WTC11 (cell line): ENCODE results near the gene BBOF1. TPM values are rescaled to one million over a fixed set of nuclear protein-coding genes. Genes with fewer than 3 reads are reported as not detected.

Experiments used
- ATAC-seq: fragments of 200-7000 bp; cut with Tn5 transposase; 2 replicates; pipeline ENCODE4 v1.10.0; 2021; ENCODE audit warnings: mild to moderate bottlenecking, moderate library complexity
- CTCF ChIA-PET: fragments of 300-600 bp; sonication (Branson Sonifier 250); formaldehyde crosslinking; loops from one replicate; lab custom pipeline; 2021; ENCODE audit warnings: antibody characterized with exemption; lab: Charles Lee
- POLR2A ChIA-PET: fragments of 350-600 bp; sonication (Branson Sonifier 250); formaldehyde crosslinking; loops from one replicate; lab custom pipeline; 2021; ENCODE audit warnings: antibody characterized with exemption; lab: Charles Lee
- DNase-seq: peaks from one replicate; pipeline ENCODE4 v3.0.0; 2021; ENCODE audit warnings: low spot score
- H3K27ac Mint-ChIP-seq: 2 replicates; pipeline ENCODE4 v1.8.0; 2021; ENCODE audit warnings: mixed read lengths
- H3K27me3 Mint-ChIP-seq: 2 replicates; pipeline ENCODE4 v1.8.0; 2021; ENCODE audit warnings: low read depth, mild to moderate bottlenecking, moderate library complexity, mixed read lengths
- H3K36me3 Mint-ChIP-seq: 2 replicates; pipeline ENCODE4 v1.8.0; 2021; ENCODE audit warnings: mixed read lengths
- H3K4me1 Mint-ChIP-seq: 2 replicates; pipeline ENCODE4 v1.8.0; 2022; ENCODE audit warnings: mixed read lengths
- H3K4me3 Mint-ChIP-seq: 2 replicates; pipeline ENCODE4 v1.8.0; 2021; ENCODE audit warnings: mild to moderate bottlenecking, moderate library complexity, mixed read lengths
- H3K9me3 Mint-ChIP-seq: 2 replicates; pipeline ENCODE4 v1.8.0; 2021; ENCODE audit warnings: mixed read lengths
- ATF1 ChIP-seq: sonication (generic); formaldehyde crosslinking; IDR thresholded peaks from 2 replicates; pipeline ENCODE4 v1.8.1; 2023; ENCODE audit warnings: mild to moderate bottlenecking, moderate library complexity, missing genetic modification reagents
- CBFB ChIP-seq: sonication (generic); formaldehyde crosslinking; IDR thresholded peaks from 2 replicates; pipeline ENCODE4 v1.8.1; 2022; ENCODE audit warnings: mild to moderate bottlenecking, low read depth, missing genetic modification reagents
- CREM ChIP-seq: sonication (generic); formaldehyde crosslinking; IDR thresholded peaks from 2 replicates; pipeline ENCODE4 v1.8.1; 2022; ENCODE audit warnings: mild to moderate bottlenecking, missing genetic modification reagents, moderate library complexity
- EMX1 ChIP-seq: fragments of 250-450 bp; sonication (Bioruptor Pico); IDR thresholded peaks from 2 replicates; pipeline ENCODE4 v1.8.0; 2021; ENCODE audit warnings: mild to moderate bottlenecking
- ESRRA ChIP-seq: sonication (generic); formaldehyde crosslinking; IDR thresholded peaks from 2 replicates; pipeline ENCODE4 v1.8.1; 2022; ENCODE audit warnings: mild to moderate bottlenecking, missing genetic modification reagents, borderline replicate concordance
- HMGA2 ChIP-seq: fragments of 250-450 bp; sonication (Bioruptor Pico); IDR thresholded peaks from 2 replicates; pipeline ENCODE4 v1.4.0; 2021; ENCODE audit warnings: mild to moderate bottlenecking, moderate library complexity
- PRRX2 ChIP-seq: fragments of 250-450 bp; sonication (Bioruptor Pico); IDR thresholded peaks from 2 replicates; pipeline ENCODE4 v1.8.0; 2021; ENCODE audit warnings: mild to moderate bottlenecking
- TP53 ChIP-seq: sonication (generic); formaldehyde crosslinking; IDR thresholded peaks from 2 replicates; pipeline ENCODE4 v1.8.1; 2023; ENCODE audit warnings: mild to moderate bottlenecking, missing genetic modification reagents
- ZNF138 ChIP-seq: sonication (generic); formaldehyde crosslinking; conservative IDR thresholded peaks from 2 replicates; pipeline ENCODE4 v1.8.1; 2022; ENCODE audit warnings: mild to moderate bottlenecking, moderate library complexity, missing genetic modification reagents
- ZNF416 ChIP-seq: fragments of 250-450 bp; sonication (Bioruptor Pico); IDR thresholded peaks from 2 replicates; pipeline ENCODE4 v1.9.0; 2021; ENCODE audit warnings: mild to moderate bottlenecking, inconsistent platforms
- total RNA-seq: library from RNA; stranded (reverse); gene quantifications from 3 replicates; pipeline ENCODE4 v1.2.3, GENCODE V29; 2021
- TF ChIP-seq, protein P1 (sequence below): fragments of 200-600 bp; IDR thresholded peaks from 2 replicates; pipeline ENCODE4 v1.8.0; 2022; ENCODE audit warnings: antibody characterized with exemption
- TF ChIP-seq, protein P2 (sequence below): sonication (generic); formaldehyde crosslinking; IDR thresholded peaks from 2 replicates; pipeline ENCODE4 v1.8.1; 2022; ENCODE audit warnings: mild to moderate bottlenecking, missing genetic modification reagents, moderate library complexity, borderline replicate concordance
- TF ChIP-seq, protein P3 (sequence below): fragments of 250-450 bp; sonication (Bioruptor Pico); IDR thresholded peaks from 2 replicates; pipeline ENCODE4 v1.9.0; 2021; ENCODE audit warnings: mild to moderate bottlenecking
- TF ChIP-seq, protein P4 (sequence below): sonication (generic); formaldehyde crosslinking; conservative IDR thresholded peaks from 2 replicates; pipeline ENCODE4 v1.8.1; 2023; ENCODE audit warnings: mild to moderate bottlenecking, low read depth, missing genetic modification reagents, moderate library complexity
- TF ChIP-seq, protein P5 (sequence below): sonication (generic); formaldehyde crosslinking; IDR thresholded peaks from 2 replicates; pipeline ENCODE4 v1.8.1; 2022; ENCODE audit warnings: mild to moderate bottlenecking, moderate library complexity, missing genetic modification reagents
- TF ChIP-seq, protein P6 (sequence below): sonication (generic); formaldehyde crosslinking; IDR thresholded peaks from 2 replicates; pipeline ENCODE4 v1.8.0; 2023; ENCODE audit warnings: missing genetic modification reagents
- TF ChIP-seq, protein P7 (sequence below): sonication (generic); formaldehyde crosslinking; IDR thresholded peaks from 2 replicates; pipeline ENCODE4 v1.8.0; 2022; ENCODE audit warnings: mild to moderate bottlenecking, missing genetic modification reagents
- TF ChIP-seq, protein P8 (sequence below): fragments of 250-450 bp; sonication (Bioruptor Pico); IDR thresholded peaks from 2 replicates; pipeline ENCODE4 v1.9.0; 2021; ENCODE audit warnings: mild to moderate bottlenecking

Gene BBOF1
- total RNA-seq, 1 experiment from 2014 or later, result 0.98 TPM

DNA sequence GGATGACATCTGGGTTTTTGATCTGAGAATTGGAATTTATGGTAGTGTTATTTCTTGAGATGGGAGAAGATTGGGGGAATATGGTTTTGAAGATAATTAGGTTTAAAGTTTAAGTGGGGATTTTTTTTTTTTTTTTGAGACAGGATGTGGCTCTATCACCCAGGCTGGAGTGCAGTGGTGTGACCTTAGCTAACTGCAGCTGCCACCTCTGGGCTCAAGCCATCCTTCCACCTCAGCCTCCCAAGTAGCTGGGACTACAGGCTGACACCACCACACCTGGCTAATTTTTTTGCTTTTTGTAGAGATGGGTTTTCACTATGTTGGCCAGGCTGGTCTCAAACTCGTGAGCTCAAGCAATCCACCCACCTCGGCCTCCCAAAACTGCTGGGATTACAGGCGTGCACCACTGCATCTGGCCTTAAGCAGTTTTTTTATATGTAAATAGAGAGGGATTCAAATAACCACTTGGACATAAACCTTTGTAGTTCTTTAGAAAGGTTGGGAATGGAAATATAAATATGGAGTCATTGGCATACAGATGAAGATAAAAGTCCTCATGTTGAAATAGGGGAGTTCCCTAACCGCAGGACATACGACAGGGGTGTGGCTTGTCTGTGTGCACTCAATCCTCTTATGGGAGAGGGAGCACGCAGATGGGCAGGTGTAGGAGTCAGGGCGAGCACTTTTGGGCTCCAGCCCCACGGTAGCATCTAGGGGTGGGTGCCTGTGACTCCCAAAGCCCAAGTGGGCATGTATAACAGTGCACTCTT, 70.3 kb downstream of the BBOF1 start:
- Mint-ChIP-seq H3K27me3 (no peaks in the 10 kb centered on the region), H3K27ac (peak overlapping the region; percentile 7; the same call in 1 of the 2 replicates), H3K36me3 (peaks cover 7% of the 10 kb centered on the region), H3K4me3 (no peak overlapping the region), H3K9me3 (no peaks in the 10 kb centered on the region), H3K4me1 (peaks cover 6% of the 10 kb centered on the region)
- POLR2A ChIA-PET, result no interaction called here
- CTCF ChIA-PET, result no interaction called here
- no peak for TF ChIP-seq EMX1
- TF ChIP-seq TP53 (CRISPR knock-in tag), result no peak
- no peak for TF ChIP-seq PRRX2 (CRISPR knock-in tag)
- TF ChIP-seq ESRRA (CRISPR knock-in tag), result no peak
- no peak for TF ChIP-seq ZNF138 (CRISPR knock-in tag)
- TF ChIP-seq, protein P1, sequence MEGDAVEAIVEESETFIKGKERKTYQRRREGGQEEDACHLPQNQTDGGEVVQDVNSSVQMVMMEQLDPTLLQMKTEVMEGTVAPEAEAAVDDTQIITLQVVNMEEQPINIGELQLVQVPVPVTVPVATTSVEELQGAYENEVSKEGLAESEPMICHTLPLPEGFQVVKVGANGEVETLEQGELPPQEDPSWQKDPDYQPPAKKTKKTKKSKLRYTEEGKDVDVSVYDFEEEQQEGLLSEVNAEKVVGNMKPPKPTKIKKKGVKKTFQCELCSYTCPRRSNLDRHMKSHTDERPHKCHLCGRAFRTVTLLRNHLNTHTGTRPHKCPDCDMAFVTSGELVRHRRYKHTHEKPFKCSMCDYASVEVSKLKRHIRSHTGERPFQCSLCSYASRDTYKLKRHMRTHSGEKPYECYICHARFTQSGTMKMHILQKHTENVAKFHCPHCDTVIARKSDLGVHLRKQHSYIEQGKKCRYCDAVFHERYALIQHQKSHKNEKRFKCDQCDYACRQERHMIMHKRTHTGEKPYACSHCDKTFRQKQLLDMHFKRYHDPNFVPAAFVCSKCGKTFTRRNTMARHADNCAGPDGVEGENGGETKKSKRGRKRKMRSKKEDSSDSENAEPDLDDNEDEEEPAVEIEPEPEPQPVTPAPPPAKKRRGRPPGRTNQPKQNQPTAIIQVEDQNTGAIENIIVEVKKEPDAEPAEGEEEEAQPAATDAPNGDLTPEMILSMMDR, result no peak
- TF ChIP-seq, protein P2, sequence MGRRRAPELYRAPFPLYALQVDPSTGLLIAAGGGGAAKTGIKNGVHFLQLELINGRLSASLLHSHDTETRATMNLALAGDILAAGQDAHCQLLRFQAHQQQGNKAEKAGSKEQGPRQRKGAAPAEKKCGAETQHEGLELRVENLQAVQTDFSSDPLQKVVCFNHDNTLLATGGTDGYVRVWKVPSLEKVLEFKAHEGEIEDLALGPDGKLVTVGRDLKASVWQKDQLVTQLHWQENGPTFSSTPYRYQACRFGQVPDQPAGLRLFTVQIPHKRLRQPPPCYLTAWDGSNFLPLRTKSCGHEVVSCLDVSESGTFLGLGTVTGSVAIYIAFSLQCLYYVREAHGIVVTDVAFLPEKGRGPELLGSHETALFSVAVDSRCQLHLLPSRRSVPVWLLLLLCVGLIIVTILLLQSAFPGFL (CRISPR knock-in tag), result no peak
- no peak for DNase-seq
- no peak for ATAC-seq

DNA sequence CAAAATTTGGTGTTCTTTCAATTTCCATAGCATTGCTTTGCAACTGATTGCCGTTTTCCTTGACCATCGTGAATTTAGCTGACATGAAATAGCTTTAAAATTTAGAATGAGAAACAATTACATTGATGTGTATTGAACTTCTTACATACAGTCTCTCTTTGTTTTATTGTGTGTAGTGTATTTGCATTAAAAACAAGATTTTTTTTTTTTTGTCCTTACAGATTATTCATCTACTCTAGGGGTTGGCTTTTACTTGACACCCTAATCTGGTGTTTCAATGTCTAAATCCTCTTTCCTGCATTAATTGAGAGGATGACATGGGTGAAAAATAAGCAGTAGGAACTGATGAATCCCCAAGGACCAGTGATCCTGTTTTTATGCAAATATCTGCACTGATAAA, 86.2 kb downstream of the BBOF1 start:
- Mint-ChIP-seq H3K9me3 (no peaks in the 10 kb centered on the region), H3K27ac (no peak overlapping the region), H3K4me3 (no peak overlapping the region), H3K27me3 (no peaks in the 10 kb centered on the region), H3K36me3 (peaks cover 26% of the 10 kb centered on the region), H3K4me1 (0 out of 2 replicates have a peak, but pooled peaks cover 3% of the 10 kb centered on the region)
- TF ChIP-seq ATF1 (CRISPR knock-in tag), result no peak
- TF ChIP-seq HMGA2 (CRISPR knock-in tag), result no peak
- TF ChIP-seq, protein P3, sequence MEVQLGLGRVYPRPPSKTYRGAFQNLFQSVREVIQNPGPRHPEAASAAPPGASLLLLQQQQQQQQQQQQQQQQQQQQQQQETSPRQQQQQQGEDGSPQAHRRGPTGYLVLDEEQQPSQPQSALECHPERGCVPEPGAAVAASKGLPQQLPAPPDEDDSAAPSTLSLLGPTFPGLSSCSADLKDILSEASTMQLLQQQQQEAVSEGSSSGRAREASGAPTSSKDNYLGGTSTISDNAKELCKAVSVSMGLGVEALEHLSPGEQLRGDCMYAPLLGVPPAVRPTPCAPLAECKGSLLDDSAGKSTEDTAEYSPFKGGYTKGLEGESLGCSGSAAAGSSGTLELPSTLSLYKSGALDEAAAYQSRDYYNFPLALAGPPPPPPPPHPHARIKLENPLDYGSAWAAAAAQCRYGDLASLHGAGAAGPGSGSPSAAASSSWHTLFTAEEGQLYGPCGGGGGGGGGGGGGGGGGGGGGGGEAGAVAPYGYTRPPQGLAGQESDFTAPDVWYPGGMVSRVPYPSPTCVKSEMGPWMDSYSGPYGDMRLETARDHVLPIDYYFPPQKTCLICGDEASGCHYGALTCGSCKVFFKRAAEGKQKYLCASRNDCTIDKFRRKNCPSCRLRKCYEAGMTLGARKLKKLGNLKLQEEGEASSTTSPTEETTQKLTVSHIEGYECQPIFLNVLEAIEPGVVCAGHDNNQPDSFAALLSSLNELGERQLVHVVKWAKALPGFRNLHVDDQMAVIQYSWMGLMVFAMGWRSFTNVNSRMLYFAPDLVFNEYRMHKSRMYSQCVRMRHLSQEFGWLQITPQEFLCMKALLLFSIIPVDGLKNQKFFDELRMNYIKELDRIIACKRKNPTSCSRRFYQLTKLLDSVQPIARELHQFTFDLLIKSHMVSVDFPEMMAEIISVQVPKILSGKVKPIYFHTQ, result no peak
- ATAC-seq, result no peak
- ChIA-PET CTCF (no interaction called here), POLR2A (no interaction called here)
- no peak for DNase-seq

DNA sequence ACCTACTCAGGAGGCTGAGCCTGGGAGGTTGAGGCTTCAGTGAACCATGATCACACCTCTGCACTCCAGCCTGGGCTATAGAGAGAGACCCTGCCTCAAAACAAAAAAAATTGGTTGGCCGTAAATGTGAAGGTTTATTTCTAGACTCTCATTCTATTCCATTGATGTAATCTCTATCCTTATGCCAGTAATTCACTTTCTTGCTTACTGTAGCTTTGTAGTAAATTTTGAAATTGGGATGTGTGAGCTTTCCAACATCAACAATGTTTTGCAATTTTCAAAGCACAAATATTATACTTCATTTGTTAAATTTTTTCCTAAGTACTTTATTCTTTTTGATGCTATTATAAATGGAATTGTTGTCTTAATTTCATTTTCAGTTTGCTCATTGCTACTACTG, 90.2 kb downstream of the BBOF1 start:
- Mint-ChIP-seq H3K4me1 (0 out of 2 replicates have a peak, but pooled peaks cover 3% of the 10 kb centered on the region), H3K4me3 (no peak overlapping the region), H3K27me3 (no peaks in the 10 kb centered on the region), H3K27ac (no peak overlapping the region), H3K36me3 (peaks cover 10% of the 10 kb centered on the region), H3K9me3 (no peaks in the 10 kb centered on the region)
- POLR2A ChIA-PET, result no interaction called here
- CTCF ChIA-PET, result no interaction called here
- ATAC-seq (no peak), DNase-seq (no peak)
- TF ChIP-seq, protein P4, sequence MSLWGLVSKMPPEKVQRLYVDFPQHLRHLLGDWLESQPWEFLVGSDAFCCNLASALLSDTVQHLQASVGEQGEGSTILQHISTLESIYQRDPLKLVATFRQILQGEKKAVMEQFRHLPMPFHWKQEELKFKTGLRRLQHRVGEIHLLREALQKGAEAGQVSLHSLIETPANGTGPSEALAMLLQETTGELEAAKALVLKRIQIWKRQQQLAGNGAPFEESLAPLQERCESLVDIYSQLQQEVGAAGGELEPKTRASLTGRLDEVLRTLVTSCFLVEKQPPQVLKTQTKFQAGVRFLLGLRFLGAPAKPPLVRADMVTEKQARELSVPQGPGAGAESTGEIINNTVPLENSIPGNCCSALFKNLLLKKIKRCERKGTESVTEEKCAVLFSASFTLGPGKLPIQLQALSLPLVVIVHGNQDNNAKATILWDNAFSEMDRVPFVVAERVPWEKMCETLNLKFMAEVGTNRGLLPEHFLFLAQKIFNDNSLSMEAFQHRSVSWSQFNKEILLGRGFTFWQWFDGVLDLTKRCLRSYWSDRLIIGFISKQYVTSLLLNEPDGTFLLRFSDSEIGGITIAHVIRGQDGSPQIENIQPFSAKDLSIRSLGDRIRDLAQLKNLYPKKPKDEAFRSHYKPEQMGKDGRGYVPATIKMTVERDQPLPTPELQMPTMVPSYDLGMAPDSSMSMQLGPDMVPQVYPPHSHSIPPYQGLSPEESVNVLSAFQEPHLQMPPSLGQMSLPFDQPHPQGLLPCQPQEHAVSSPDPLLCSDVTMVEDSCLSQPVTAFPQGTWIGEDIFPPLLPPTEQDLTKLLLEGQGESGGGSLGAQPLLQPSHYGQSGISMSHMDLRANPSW (CRISPR knock-in tag), result no peak
- TF ChIP-seq, protein P5, sequence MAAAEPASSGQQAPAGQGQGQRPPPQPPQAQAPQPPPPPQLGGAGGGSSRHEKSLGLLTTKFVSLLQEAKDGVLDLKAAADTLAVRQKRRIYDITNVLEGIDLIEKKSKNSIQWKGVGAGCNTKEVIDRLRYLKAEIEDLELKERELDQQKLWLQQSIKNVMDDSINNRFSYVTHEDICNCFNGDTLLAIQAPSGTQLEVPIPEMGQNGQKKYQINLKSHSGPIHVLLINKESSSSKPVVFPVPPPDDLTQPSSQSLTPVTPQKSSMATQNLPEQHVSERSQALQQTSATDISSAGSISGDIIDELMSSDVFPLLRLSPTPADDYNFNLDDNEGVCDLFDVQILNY (CRISPR knock-in tag), result no peak
- TF ChIP-seq ZNF416 (CRISPR knock-in tag) (no peak), ESRRA (CRISPR knock-in tag) (no peak), CREM (CRISPR knock-in tag) (no peak), CBFB (no peak)
- TF ChIP-seq, protein P6, sequence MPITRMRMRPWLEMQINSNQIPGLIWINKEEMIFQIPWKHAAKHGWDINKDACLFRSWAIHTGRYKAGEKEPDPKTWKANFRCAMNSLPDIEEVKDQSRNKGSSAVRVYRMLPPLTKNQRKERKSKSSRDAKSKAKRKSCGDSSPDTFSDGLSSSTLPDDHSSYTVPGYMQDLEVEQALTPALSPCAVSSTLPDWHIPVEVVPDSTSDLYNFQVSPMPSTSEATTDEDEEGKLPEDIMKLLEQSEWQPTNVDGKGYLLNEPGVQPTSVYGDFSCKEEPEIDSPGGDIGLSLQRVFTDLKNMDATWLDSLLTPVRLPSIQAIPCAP (CRISPR knock-in tag), result no peak
- TF ChIP-seq, protein P7, sequence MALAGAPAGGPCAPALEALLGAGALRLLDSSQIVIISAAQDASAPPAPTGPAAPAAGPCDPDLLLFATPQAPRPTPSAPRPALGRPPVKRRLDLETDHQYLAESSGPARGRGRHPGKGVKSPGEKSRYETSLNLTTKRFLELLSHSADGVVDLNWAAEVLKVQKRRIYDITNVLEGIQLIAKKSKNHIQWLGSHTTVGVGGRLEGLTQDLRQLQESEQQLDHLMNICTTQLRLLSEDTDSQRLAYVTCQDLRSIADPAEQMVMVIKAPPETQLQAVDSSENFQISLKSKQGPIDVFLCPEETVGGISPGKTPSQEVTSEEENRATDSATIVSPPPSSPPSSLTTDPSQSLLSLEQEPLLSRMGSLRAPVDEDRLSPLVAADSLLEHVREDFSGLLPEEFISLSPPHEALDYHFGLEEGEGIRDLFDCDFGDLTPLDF (CRISPR knock-in tag), result no peak
- TF ChIP-seq, protein P8, sequence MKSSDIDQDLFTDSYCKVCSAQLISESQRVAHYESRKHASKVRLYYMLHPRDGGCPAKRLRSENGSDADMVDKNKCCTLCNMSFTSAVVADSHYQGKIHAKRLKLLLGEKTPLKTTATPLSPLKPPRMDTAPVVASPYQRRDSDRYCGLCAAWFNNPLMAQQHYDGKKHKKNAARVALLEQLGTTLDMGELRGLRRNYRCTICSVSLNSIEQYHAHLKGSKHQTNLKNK (CRISPR knock-in tag), result no peak
